Amygdala (tissue), 56 donors: ENCODE measurements around the gene ACAD9.
"Not testable (repeated sequence)": the region's sequence is repeated elsewhere in the genome, so short reads cannot be mapped to it uniquely, and the experiment has no call there.

Experiments used
- DNase-seq, 56 donors: peaks; one replicate each; lab custom pipeline; 2025; lab: John Stamatoyannopoulos, UW

Gene ACAD9

DNA sequence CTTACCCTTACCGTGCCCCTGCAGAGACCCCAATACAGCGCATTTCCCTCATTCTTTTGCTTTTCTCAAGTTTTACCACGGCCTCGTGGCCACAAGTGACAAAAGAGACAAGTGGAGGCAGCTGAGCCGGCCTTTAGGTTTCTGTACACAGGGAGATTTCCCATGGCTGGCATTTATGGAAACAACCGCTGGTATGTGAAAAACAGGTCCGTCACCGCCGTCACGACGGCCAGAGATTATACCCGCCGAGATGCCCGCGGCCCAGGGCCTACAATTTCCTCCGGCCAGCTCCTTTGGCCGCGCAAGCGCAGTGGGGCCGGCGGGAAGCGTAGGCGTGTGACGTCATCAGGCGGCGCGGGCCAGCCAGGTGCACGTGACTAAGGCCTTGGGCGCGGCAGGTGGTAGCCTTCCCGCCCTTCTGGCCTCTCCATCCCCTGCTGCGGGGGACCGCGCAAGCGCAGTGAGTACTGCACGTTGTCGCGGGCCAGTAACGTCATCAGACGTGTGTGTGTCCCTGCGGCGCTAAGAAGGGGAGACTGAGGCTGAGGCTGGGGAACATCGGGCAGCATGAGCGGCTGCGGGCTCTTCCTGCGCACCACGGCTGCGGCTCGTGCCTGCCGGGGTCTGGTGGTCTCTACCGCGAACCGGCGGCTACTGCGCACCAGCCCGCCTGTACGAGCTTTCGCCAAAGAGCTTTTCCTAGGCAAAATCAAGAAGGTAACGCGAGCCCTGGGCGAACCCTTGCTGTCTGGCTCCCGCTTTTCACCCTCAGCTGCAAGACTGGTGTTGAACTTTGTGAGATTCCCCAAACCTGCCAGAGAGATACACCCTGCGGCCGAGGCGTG is at the start of gene ACAD9:
Gene ACAD9 (plus strand): TSS at position 496 of the 845 bp plus-strand sequence. CDS start 72 bp downstream, at position 568.
- DNase-seq, result peak; percentile 79 to 99 (median 95)

DNA sequence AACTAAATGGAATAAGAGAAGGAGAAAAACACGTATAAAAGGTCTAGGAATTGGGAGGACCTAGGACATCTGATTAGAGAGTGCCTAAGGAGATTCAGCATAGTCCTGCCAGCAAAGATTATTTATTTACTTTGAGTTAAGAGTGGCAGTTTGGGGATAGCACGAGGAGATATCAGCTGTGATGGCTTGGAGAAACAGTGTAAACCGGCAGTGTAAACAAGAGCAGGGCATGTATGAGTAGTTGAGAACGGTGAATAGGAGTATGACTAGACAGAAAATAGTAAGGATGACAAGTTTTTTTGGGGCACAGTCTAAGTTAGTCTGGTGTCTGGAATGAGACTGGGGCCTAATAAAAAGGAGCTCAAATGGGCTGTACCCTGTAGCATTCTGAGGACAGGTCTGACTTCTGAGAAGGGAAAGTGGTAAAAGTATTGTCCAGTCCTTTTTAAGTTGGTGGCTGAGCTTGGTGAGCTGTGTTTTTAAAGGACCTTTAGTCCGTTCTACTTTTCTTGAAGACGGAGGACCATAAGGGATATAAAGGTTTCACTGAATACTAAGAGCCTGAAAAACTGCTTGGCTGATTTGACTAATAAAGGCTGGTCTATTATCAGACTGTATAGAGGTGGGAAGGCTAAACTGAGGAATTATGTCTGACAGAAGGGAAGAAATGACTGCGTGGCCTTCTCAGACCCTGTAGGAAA is 49.3 kb upstream of the ACAD9 start:
- not testable (repeated sequence) for DNase-seq

DNA sequence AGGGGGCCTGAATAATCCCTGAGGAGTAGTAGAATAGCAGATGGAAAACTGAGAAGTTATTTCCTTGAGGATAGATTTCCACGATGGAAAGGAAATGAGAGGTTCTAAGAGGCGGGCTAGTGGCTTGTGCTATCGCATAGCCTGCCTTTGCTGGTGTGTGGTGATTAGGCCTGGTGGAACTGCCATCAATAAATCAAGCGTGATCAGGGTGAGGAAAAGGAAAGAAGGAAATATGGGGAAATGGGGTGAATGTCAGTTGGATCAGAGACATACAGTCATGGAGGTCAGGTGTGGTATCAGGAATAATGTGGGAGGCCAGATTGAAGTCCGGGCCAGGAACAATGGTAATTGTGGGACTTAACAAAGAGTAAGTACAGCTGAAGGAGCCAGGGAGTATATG is 48.7 kb upstream of the ACAD9 start:
- not testable (repeated sequence) for DNase-seq

DNA sequence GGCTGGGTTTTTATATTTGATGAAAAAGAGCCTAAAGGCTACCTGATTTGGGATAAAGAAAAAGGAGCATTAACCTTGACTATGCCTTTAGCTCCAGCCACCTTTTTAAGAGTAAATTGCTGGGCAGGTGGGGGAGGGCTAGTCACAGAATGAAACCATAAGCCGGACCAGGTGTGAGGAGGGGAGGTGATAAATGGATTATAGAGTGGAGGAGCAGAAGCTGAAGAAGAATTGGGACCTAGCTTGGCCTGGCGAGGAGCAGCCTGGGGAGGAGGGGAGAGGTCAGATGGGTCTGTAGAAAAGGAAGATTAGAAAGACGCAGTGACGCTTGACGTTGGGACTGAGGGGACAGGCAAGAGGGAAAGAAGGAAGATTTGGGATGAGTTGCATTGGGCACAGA is 46.4 kb upstream of the ACAD9 start:
- not testable (repeated sequence) for DNase-seq

DNA sequence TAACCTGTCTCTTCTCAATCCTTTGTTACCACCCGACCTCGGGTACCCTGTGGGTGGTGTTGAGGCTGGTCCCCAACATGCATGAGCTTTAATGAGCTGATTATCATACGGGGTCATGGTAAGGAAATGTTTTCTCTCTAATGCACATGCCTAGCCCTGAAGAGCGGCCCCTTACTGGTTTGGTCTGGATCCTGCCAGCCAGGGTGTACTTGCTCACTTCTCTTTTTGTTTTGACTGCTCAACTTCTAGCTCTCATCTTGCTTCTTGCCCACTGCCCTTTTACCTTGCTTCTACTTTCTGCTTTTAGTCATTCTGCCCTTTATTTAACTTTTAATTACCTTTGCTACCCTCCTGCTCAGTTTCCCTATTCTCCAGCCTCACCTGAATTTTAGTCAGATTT is 44.3 kb upstream of the ACAD9 start:
- no peak for DNase-seq

DNA sequence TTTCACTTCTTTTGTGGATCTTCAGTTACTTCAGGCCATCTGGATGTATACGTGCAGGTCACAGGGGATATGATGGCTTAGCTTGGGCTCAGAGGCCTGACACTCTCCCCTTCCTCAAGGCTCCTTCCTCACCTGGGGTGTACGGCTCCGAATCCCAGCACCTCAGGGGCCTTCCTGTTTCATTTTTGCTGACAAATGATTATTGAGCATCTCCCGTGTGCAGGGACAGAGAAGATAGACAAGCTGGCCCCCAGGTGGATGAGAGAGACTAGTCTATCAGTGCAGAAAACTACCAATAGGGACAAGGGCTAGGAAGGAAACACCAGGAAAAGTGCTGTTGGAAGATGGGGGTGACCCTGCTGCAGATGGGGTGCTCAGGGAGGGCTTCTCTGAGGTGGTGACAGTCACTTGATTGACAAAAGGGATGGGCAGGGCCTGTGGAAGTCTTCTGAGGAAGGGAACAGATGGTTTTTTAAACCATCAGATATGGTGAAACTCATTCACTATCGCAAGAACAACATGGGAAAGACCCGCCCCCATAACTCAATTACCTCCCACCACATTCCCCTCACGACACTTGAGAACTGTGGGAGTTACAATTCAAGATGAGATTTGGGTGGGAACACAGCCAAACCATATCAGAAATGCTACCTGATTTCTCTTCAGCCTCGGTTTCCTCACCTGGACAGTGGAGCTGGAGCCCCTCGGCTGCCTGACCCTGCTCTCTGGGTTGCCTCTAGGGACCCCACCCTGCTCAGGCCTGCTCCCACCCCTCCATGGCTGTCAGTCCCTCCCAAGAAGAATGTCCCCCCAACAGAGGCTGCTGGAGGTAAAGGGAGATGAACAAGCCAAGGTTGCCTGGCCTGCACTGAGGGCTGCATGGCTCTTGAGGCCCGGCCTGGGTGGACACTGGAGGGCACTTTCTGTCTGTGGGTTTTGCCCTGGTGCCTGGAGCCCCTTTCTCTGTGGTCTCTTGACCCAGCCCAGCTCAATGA is 37.2 kb upstream of the ACAD9 start:
- DNase-seq, result no peak

DNA sequence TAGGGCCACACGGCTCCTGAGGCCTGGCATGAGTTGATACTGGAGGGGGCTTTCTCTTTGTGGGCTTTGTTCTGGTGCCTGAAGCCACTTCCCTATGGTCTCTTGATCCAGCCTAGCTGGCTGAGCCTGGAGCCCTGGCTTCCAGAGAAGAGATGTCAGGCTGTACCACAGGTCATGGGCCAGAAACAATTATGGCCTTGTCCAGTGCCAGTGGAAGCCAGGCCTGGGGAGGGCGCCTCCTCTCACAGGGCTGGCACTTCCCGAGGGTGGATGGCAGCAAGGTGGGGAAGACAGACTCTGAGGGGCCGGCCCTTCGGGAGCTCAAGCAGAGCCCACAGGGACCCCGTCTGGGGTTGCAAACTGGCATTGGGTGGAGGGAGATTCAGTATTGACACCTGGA is 34.9 kb upstream of the ACAD9 start:
- peak in 6 of 56 donors; percentile 7 to 41 (median 24) for DNase-seq

DNA sequence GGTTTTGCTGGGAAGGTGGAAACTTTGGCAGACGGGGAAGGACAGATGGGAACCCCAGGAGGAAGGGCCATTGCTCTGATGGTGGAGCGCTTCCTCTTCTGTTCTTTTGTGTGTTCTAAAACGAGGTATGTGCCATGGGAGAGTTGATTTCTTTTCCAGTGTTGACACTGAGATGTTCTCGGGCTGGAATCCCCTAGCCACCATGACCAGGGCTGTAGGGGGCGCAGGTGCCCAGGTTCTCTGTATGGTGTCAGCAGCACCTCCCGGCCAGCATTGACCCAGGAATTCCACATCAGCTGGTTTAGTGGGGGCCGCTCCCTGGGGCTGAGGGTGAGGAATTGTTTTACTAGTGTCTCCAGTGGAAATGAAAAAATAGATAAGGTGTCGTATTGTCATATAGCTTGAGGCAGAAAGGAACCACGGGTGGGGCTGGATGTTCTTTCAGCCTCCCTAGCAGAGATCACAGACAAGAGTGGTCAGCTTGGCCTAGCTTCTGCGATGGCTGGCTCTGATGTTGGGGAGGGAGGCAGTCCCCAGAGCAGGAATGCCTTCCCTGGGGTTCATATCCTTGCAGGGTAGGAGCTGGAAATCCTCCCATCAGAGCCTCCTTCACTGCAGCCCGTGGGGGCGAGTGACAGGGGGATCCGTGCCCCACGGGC is 34.2 kb upstream of the ACAD9 start:
- peak in 1 of 56 donors; percentile 24 for DNase-seq

DNA sequence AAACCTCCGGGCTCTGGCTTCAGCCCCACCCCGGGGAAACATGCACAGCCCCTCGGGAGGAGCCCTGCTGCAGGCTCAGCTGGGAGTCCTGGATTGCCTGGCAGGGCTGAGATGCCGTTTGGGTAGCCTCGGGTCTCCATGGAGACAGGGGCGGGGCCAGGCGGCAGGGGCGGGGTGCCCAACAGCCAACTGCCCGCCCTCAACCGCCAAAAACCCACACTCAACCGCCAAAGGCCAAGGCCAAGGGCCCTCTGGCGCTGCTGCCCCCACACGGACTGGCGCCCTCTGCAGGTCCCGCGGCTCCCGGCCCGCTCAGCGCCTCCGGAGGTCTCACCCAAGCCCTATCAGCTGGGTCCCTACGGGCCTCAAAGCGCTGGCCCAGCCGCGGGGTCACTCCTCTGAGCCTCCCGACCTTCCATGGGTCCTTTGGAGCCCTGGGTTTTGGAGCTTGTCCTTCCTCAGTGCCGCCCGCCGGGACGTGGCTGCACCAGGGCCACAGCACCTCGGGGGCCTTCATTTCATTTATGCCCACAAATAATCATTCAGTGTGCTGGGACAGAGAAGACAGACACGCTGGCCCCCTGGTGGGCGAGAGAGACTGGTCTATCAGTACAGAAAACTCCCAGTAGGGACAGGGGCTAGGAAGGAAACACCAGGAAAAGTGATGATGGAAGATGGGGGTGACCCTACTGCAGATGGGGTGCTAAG is 33.5 kb upstream of the ACAD9 start:
- peak in 55 of 56 donors; percentile 11 to 93 (median 72) for DNase-seq

DNA sequence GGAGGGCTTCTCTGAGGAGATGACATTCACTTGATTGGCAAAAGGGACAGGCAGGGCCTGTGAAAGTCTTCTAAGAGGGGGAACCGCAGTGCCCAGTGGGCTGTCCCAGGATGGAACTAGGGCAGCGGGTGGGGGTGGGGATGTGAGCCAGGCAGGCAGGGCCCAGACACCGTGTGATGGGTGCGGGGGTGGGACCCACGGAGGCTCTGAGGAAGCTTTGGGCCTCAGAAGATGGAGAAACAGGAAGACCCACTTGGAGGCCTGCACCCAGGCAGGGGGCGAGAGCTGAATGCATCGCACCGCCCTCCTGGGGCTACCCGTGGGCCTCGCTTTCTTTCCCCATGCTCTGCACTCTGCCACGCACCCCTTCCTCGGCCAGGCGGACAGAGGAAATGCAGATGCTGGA is 32.9 kb upstream of the ACAD9 start:
- DNase-seq, result peak in 4 of 56 donors; percentile 30 to 52 (median 44)

DNA sequence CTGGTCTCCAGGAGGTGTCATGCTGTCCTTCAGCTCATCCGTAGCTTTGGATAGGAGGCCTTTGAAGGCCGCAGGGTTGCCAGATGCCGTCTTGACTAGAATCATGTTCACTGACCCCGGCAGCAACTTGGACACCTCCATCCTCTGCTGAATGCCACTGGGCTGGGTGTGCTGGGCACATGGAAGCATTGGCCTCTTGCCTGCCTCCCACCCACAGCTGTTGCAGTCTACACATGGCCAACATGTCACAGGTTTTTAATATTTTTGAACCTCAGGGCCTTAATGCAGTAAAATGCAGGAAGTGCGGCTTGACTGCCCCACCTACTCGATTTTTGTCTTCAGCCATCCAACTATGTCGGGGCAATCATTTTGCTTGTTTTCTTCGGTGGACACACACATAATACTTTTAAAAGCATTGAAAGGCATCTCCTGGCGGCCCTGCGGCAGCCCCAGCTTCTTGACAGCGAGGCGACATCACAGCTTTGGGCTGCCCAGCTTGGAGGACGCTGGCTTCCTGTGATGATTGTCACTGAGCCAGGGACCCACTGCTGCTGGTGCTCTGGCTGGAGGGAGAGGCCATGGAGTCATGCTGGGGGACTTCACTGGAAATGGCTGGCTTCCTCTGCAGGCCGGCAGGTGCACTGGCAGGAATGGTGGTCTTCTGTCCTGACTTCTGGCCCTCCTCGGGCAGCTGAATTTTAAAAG is 31.6 kb upstream of the ACAD9 start:
- no peak for DNase-seq

DNA sequence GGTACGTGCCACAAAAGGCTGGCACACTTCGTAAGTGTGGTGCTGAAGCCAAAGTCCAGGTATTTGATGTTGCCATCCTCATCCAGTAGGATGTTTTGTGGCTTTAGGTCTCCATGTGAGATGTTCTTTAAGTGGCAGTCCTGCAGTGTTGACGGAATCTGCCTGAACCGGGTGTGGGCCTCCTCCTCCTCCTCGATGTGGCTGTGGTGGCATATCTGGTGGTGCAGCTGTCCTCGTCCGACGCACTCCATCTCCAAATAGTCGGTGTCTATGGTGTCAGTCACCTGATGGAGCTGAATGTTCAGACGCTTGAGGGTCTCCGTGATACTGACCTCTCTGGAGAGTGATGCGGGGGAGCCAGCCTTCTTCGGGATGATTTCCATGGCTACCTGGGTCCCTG is 30.5 kb upstream of the ACAD9 start:
- DNase-seq, result no peak

DNA sequence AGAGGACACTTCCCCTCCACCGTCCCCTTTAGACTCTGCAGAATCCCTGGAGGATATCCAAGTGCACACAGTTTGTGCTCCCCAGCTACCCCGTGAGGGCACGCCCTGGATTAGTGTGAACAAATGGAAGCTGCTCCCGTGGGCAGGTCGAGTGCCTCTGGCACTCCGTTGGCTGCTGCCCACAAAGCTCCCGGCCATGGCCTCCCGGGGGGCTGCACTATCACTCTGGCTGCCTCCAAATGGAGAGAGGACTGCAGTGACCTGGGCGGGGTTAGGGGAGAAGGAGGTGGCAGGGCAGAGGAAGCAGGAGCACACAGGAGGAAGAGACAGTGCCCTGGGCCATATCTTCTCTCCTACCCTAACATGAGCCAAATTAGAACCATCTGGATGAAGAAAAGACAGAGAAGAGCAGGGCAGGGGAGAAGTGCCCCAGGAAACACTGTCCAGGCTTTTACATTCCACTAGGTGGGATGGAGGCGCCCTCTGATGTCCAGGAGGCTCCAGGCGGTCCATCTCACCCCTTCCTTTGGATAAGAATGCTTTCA is 29.4 kb upstream of the ACAD9 start:
- DNase-seq, result no peak

DNA sequence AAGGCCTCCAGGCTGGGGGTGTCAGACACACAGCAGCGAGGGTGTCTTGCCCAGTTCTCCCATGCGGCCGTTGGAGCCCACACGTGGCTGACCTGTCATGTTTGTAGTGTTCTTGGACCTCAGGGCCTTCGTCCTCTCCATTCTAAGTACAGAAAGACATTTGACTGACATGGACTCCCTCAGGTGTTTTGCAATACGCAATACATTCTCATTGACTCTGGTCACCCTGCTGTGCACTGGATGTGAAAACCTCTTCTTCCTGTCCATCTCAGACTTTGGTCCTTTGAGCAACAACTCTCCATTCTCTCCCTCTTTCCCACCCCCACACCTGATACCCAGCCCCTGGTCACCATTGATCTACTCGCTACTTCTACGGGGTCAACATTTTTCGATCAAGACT is 28.9 kb upstream of the ACAD9 start:
- no peak for DNase-seq

DNA sequence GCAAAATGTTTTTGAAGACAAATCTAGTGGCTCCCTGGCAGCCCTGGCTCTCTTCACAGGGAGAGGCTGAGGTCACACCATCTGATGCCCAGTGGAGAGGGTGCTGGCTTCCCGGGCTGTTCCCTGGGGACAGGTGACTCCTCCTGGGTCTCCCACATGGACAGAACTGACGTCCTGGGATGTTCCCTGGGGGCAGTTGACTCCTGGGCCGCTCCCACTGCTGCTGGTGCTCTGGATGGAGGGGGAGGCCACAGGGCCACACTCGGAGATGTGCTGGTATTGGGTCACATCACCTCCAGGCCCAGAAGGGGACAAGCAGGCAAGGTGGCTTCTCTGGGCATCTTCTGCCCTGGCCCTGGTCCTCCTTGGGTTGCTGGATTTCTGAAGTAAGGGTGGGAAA is 27.8 kb upstream of the ACAD9 start:
- no peak for DNase-seq

DNA sequence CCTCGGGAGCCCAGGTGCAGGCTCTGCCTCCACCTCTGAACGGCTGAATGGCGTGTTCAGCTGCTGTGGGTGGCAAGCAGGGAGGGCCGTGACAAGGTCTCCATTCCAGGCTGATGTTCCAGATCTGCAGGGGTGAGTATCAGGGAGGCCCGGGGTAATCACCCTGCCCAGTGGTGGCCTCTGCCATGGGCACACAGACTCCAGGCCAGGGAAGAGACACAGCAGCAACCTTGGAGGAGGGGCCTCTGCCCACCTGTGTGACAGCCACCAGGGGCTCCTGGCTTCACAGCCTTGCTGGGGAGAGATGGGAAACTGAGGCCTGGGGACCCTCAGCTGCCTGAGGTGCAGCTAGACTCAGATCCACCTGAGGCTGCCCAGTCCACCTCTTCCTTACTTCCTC is 25.6 kb upstream of the ACAD9 start:
- no peak for DNase-seq

DNA sequence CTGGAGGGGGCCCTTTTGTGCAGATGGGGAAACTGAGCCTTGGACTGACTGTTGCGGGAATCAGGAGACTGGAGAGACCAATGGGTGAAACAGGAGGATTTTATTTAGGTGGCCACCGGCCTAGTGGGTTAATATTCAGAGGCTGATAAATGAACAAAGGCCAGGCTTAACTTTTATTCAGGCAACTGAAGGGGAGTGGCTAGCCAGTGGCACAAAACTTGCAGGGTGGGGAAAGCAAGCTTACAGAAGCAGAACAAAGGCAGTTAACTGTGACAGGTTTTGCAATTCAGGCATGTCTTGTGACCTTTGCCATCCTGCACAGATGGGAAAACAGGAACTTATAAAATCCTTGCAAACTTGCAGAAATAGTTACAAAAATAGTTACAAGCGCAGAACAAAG is 24.9 kb upstream of the ACAD9 start:
- DNase-seq, result no peak

DNA sequence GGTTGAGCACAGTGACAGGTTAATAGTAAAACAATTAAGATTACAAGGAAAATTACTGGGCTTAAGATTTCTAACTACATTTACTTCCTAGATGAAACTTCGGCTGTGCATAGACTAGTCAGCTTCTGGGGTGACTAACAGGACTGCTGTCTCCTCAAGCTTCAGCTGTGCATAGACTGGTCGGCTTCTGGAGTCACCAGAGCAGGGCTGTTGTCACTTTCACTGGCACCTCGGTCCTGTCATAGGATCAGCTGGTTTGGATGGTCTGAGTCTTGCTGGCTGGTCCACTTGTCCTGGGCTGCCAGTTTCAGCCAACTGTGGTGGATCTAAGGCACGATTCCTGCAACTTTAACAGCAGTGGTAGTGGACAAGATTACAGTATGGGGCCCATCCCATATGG is 23.9 kb upstream of the ACAD9 start:
- DNase-seq, result no peak

DNA sequence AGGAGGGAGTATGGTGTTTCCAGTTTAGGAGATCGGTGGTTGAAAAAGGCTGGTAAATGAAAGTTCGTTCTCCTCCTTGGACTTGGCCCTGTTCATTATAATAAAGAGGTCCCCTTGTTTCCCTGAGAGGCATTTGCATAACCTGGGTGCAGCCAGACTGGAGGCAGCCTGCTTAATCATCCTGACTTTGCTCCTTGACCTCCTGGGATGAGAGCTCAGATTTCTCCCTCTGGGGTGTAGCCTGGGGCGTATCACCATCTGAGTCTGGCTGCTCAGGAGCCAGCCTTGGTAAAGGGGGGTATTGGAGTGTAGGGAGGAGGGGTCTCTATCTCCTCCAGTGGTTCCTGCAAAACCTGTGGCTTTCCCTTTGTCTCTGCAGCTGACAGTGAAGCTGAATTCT is 21.3 kb upstream of the ACAD9 start:
- DNase-seq, result no peak
